ENCODE data around the gene RIMS4.

GRCh38 chr20:44727039-44727438, 83.3 kb downstream of the RIMS4 start:
- TF ChIP-seq CTCF (conservative IDR thresholded peaks at IDR 0.05; ENCODE audit: low read length) (no peak), EZH2phosphoT487 (IDR thresholded peaks at IDR 0.05; ENCODE audit: borderline replicate concordance) (no peak)
